ENCODE results near the gene ATP8B1.
"Not testable (repeated sequence)": the region's sequence is repeated elsewhere in the genome, so short reads cannot be mapped to it uniquely, and the experiment has no call there.

Gene ATP8B1

GRCh38 chr18:57764995-57765394 is 38.1 kb downstream of the ATP8B1 start:
- DNase-seq (ENCODE audit: low spot score), result no peak

- no peak for DNase-seq (ENCODE audit: low spot score)
Observed at GRCh38 chr18:57764087-57764486, 39.0 kb downstream of the ATP8B1 start.

GRCh38 chr18:57762686-57763085 is 40.4 kb downstream of the ATP8B1 start:
- DNase-seq (ENCODE audit: low spot score), result no peak

DNA sequence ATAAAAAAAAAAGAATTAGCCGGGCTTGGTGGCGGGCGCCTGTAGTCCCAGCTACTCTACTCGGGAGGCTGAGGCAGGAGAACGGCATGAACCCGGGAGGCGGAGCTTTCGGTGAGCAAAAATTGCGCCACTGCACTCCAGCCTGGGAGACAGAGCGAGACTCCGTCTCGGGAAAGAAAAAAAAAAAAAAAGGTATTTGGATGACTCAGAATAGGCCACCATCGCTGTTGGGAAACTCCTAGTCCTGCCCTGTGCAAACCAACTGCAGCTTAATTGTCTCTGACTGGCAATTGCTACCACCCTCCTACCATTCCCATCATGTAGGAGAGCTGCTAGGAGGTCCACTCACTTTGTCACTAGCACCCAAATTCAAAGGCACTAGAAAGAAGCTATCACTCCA is 43.5 kb downstream of the ATP8B1 start:
- DNase-seq (ENCODE audit: low spot score), result no peak

GRCh38 chr18:57755473-57756067 is 47.5 kb downstream of the ATP8B1 start:
- DNase-seq (ENCODE audit: low spot score), result no peak

DNA sequence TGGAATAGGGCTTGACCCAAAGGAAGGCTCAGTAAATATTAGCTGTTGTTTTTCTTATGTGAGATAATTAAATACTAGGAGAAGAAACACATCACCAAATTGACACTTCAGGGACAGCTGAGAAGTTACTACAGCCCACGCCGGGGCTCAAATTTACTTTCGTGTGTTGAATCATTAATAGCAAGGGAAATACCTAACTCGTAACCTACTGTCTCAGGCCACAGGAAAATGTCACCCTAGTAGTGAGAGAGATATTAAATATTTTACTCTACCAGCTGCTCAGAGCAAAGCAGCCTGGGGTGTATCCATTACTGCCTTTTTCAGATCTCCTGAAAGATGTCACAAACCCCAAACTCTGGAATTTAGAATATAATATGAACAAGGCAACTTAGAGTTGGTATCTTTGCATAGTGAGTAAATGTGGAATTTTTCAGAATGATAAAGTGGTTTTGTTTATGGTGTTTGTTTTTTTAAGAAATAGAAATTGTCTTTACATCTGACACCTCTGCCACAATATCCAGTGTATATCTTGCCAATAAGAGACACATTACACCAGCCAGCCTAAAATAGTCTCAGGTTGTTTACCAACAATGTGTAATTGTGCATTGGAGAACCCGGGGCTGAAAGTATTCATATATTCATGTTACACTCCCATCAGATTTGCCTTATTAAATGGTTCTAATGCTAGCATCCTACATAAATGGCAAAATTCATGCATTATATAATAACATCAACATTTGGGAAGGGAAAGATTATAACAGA is 48.4 kb downstream of the ATP8B1 start:
- no peak for DNase-seq (ENCODE audit: low spot score)

- no peak for DNase-seq (ENCODE audit: low spot score)
Observed at GRCh38 chr18:57753063-57753462, 50.1 kb downstream of the ATP8B1 start.

DNA sequence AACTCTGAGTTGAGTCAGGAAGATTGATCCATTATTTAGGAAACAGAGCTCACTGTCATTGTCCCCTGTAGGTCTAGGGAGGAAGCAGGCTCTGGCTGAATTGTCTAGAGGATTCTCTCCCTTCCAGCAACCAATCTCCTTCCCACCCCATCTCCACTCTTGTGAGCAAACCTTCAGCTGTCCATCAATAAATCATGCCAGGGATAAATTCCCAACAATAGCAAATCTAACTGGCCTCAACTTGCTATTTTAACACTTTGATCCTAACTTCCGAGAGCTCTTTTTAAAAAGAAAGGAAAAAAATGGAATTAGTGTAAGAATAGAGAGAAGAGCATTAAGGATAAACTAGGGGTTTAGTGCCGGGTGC is 53.5 kb downstream of the ATP8B1 start:
- DNase-seq (ENCODE audit: low spot score), result no peak

- peak; percentile 61 for DNase-seq (ENCODE audit: low spot score)
Observed at GRCh38 chr18:57748770-57749603, 54.1 kb downstream of the ATP8B1 start.

- no peak for DNase-seq (ENCODE audit: low spot score)
Observed at GRCh38 chr18:57747809-57748680, 55.1 kb downstream of the ATP8B1 start.

DNA sequence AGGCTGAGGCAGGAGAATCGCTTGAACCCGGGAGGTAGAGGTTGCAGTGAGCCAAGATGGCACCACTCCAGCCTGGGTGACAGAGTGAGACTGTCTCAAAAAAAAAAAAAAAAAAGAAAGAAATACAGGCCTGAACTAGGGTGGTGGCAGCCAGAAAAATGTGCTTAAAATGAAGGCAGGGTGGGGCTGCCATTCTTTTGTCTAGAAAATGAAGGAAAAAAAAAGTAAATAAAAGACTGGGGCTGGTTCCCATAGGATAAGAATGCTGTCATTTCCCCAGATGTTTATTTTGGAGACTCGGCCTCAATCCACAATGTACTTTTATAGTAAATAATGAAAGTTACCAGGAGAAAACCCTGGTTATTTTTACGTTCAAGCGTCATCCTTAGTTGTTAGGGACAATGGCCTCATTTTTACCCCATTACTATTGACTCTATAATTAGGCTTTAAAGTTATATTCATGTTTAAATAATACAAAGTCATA is 58.9 kb downstream of the ATP8B1 start:
- no peak for DNase-seq (ENCODE audit: low spot score)

- no peak for DNase-seq (ENCODE audit: low spot score)
Observed at GRCh38 chr18:57743008-57743407, 60.1 kb downstream of the ATP8B1 start.

DNA sequence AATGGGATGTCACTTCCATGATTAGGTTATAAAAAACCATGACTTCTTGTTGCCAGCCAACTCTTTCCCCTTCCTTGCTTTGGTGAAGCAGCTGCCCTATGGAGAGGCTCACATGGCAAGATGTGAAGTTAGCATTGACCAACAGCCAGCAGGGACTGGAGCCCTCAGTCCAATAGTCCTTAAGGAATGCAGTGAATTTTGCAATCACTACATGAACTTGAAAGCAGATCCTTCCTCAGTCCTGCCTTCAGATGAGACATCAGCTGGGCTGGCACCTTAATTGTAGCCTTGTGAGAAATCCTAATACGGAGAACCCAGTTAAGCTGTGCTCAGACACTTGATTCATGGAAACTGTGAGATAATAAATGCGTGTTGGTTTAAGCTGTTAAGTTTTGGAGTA is 61.8 kb downstream of the ATP8B1 start:
- DNase-seq (ENCODE audit: low spot score), result no peak

DNA sequence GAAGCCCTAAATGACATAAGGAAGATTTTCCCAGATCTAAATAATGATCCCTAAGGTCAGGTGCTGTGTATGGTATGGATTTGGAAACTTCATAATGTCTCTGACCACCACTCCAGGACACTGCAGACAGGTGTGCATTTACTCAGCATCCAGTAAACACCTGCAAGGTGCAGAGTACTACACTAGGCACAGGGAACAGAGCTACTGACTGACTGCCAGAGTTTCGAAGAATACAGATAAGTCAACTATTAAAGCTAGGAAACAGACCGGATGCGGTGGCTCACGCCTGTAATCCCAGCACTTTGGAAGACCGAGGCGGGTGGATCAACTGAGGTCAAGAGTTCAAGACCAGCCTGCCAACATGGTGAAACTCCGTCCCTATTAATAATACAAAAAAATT is 65.0 kb downstream of the ATP8B1 start:
- no peak for DNase-seq (ENCODE audit: low spot score)

- DNase-seq (ENCODE audit: low spot score), result no peak
Observed at GRCh38 chr18:57737400-57738060, 65.6 kb downstream of the ATP8B1 start.

DNA sequence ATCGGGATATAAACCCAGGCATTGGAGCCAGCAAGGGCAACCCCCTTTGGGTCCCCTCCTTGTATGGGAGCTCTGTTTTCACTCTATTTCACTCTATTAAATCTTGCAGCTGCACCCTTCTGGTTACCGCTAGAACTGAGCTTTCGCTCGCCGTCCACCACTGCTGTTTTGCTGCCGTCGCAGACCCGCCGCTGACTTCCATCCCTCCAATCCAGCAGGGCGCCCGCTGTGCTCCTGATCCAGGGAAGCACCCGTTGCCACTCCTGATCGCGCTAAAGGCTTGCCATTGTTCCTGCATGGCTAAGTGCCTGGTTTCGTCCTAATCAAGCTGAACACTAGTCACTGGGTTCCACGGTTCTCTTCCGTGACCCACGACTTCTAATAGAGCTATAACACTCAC is 68.1 kb downstream of the ATP8B1 start:
- DNase-seq (ENCODE audit: low spot score), result not testable (repeated sequence)

DNA sequence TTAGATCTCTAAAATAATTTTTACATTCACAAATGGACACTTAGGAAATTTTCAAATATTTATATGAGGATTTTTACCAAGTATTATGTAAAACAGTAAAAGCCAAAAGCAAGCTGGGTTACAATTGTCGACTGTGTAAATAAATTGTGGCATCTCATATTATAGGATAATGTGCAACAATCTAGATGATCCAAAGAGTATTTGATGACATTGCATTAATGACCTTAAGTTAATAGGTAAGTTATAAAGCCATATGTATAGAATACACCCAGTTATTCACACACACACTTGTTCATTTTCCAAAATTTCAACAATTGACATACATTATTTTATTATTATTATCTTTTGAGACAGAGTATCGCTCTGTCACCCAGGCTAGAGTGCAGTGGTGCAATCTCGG is 69.3 kb downstream of the ATP8B1 start:
- no peak for DNase-seq (ENCODE audit: low spot score)

GRCh38 chr18:57730146-57730545 is 73.0 kb downstream of the ATP8B1 start:
- no peak for DNase-seq (ENCODE audit: low spot score)

GRCh38 chr18:57728941-57729511 is 74.1 kb downstream of the ATP8B1 start:
- peak; percentile 68 for DNase-seq (ENCODE audit: low spot score)

- DNase-seq (ENCODE audit: low spot score), result no peak
Observed at GRCh38 chr18:57727952-57728807, 74.9 kb downstream of the ATP8B1 start.
